Measurements from ENCODE around the gene MVB12B. TPM values are rescaled to one million over a fixed set of nuclear protein-coding genes. Genes with fewer than 3 reads are reported as not detected.

Gene MVB12B
- total RNA-seq, 4 donors from 2014 or later = 15.7 to 27.3 (median 22.7) TPM

GRCh38 chr9:126334721-126335621 is 8.3 kb downstream of the MVB12B start:
- H3K27ac ChIP-seq = peak overlapping the region in 1 of 4 donors; percentile 35
- H3K4me3 ChIP-seq = no peak overlapping the region
- WGBS, 2 donors (ENCODE audit: low coverage in 1 of 2) = 35% methylated on average over 8 of the region's 8 CpGs; no CpG with 5 or more reads in 1 of the 2 donors
- no peaks in the 10 kb centered on the region for H3K27me3 ChIP-seq
- intact Hi-C loops (cut with DNase I; ENCODE audit: low total_unique reads) = no loop called here
- H3K36me3 ChIP-seq = no peaks in the 10 kb centered on the region
- H3K4me1 ChIP-seq = peaks cover 5 to 26% (median 19%) of the 10 kb centered on the region in 4 donors
- no peak for DNase-seq
- TF ChIP-seq POLR2AphosphoS5 (IDR thresholded peaks at IDR 0.05) = no peak
- TF ChIP-seq POLR2A (IDR thresholded peaks at IDR 0.05) = no peak
- TF ChIP-seq CTCF (IDR thresholded peaks at IDR 0.05) = no peak
- no peak for TF ChIP-seq EP300 (IDR thresholded peaks at IDR 0.05; ENCODE audit: low read depth)
- H3K9me3 ChIP-seq = no peaks in the 10 kb centered on the region
- in situ Hi-C loops (cut with MboI; ENCODE audit: low pct_ligation_motif_present in 1 of 4, low pct_unique_long_range_greater_than_20kb in 1 of 4, low sequenced_read_pairs in 3 of 4) = no loop called here

DNA sequence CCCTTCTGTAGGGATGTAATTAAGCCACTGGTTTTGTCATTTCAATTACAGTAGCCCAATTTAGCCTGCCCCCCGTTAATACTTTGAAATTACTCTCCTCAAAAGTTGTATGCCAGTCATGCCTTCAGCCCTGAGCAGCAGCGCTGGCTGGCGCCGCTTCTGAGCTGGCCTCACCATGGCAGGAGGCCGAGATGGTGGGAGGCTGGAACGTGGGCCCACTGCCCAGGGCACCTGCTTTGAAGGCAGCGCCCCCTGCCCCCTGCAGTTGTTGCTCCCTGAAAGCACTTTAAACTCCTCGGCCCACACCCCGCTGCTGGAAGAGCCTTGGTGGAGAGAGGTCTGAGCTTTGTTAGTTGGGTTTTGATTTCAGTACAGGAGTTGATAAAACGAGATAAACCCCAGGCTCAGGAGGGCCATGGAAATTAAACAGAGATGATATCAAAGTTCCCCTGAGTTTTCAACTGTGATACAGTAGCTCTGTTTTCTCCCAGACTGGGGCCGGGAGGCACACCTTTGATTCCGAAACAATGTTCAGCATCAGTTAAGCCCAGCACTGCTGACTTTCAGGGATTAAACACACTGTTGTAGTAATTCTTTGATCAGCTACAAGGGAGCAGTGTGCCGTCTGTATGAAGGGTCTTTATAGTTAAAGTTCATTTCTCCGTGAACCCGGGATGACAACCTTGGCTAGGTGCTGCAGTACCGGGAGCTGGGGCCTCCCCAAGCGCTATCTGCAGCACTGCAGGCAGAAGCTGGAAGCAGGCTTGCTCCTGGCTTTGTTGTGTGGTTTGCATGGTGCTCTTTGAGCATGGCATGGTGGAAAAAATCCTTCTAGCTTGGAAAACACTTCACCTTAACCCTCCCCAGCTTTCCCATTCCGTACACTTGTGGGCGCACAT is 9.5 kb downstream of the MVB12B start:
- in situ Hi-C loops (cut with MboI; ENCODE audit: low pct_ligation_motif_present in 1 of 4, low pct_unique_long_range_greater_than_20kb in 1 of 4, low sequenced_read_pairs in 3 of 4) (no loop called here), intact Hi-C loops (cut with DNase I; ENCODE audit: low total_unique reads) (no loop called here)
- no peaks in the 10 kb centered on the region for H3K36me3 ChIP-seq
- H3K27ac ChIP-seq = peak overlapping the region in 1 of 4 donors; percentile 19
- TF ChIP-seq POLR2A (IDR thresholded peaks at IDR 0.05) = no peak
- TF ChIP-seq EP300 (IDR thresholded peaks at IDR 0.05; ENCODE audit: low read depth) = no peak
- no peak for TF ChIP-seq CTCF (IDR thresholded peaks at IDR 0.05)
- TF ChIP-seq POLR2AphosphoS5 (IDR thresholded peaks at IDR 0.05) = no peak
- peaks cover 5 to 26% (median 19%) of the 10 kb centered on the region in 4 donors for H3K4me1 ChIP-seq
- DNase-seq = no peak
- H3K27me3 ChIP-seq = no peaks in the 10 kb centered on the region
- WGBS, 2 donors (ENCODE audit: low coverage in 1 of 2) = 89 to 93% methylated on average over 3 to 19 of the region's 19 CpGs
- H3K9me3 ChIP-seq = no peaks in the 10 kb centered on the region
- H3K4me3 ChIP-seq = no peak overlapping the region

GRCh38 chr9:126336736-126337325 is 10.2 kb downstream of the MVB12B start:
- WGBS, 2 donors (ENCODE audit: low coverage in 1 of 2) = 76 to 90% methylated on average over 4 to 10 of the region's 10 CpGs
- H3K4me3 ChIP-seq = no peak overlapping the region
- H3K27ac ChIP-seq = peak overlapping the region in 1 of 4 donors; percentile 19
- intact Hi-C loops (cut with DNase I; ENCODE audit: low total_unique reads) = no loop called here
- no peaks in the 10 kb centered on the region for H3K36me3 ChIP-seq
- no peaks in the 10 kb centered on the region for H3K27me3 ChIP-seq
- TF ChIP-seq CTCF (IDR thresholded peaks at IDR 0.05) = no peak
- TF ChIP-seq EP300 (IDR thresholded peaks at IDR 0.05; ENCODE audit: low read depth) = no peak
- no peak for TF ChIP-seq POLR2A (IDR thresholded peaks at IDR 0.05)
- no peak for TF ChIP-seq POLR2AphosphoS5 (IDR thresholded peaks at IDR 0.05)
- H3K4me1 ChIP-seq = peaks cover 5 to 29% (median 21%) of the 10 kb centered on the region in 4 donors
- H3K9me3 ChIP-seq = no peaks in the 10 kb centered on the region
- no peak for DNase-seq
- in situ Hi-C loops (cut with MboI; ENCODE audit: low pct_ligation_motif_present in 1 of 4, low pct_unique_long_range_greater_than_20kb in 1 of 4, low sequenced_read_pairs in 3 of 4) = no loop called here
